Activated B cell treated with CpG ODN at 0.5 μM for 24 hours (primary cell): ENCODE measurements around the gene SYNE2. TPM values are rescaled to one million over a fixed set of nuclear protein-coding genes. Genes with fewer than 3 reads are reported as not detected.

Source experiments
- ATAC-seq: fragments of 200-7000 bp; cut with Tn5 transposase; one replicate; pipeline ENCODE4 v1.10.0; 2021; ENCODE audit warnings: low read depth, mild to moderate bottlenecking, moderate library complexity
- CTCF ChIA-PET: fragments of 350-600 bp; sonication (Branson Sonifier 250); formaldehyde crosslinking; loops from one replicate; lab custom pipeline; 2021; ENCODE audit warnings: antibody characterized with exemption; lab: Charles Lee
- POLR2A ChIA-PET: fragments of 350-600 bp; sonication (Branson Sonifier 250); formaldehyde crosslinking; loops from one replicate; lab custom pipeline; 2021; ENCODE audit warnings: antibody characterized with exemption; lab: Charles Lee
- DNase-seq: peaks from one replicate; pipeline ENCODE4 v3.0.0; 2022
- H3K27ac Mint-ChIP-seq: one replicate; pipeline ENCODE4 v1.8.0; 2020; ENCODE audit warnings: mixed read lengths
- H3K27me3 Mint-ChIP-seq: one replicate; pipeline ENCODE4 v1.8.0; 2021; ENCODE audit warnings: mixed read lengths
- H3K36me3 Mint-ChIP-seq: one replicate; pipeline ENCODE4 v1.8.0; 2021; ENCODE audit warnings: low read depth, mixed read lengths
- H3K4me1 Mint-ChIP-seq: one replicate; pipeline ENCODE4 v1.8.0; 2021; ENCODE audit warnings: mixed read lengths
- H3K4me3 Mint-ChIP-seq: one replicate; pipeline ENCODE4 v1.8.0; 2020; ENCODE audit warnings: mild to moderate bottlenecking, mixed read lengths
- H3K9me3 Mint-ChIP-seq: one replicate; pipeline ENCODE4 v1.8.0; 2020; ENCODE audit warnings: mixed read lengths
- intact Hi-C: fragments of 100-400 bp; cut with micrococcal nuclease; formaldehyde crosslinking; loops from one replicate; pipeline ENCODE4 v1.15.1; 2024
- total RNA-seq: library from RNA; stranded (reverse); gene quantifications from 2 replicates; pipeline ENCODE4 v1.2.3, GENCODE V29; 2022
- TF ChIP-seq, protein P1 (sequence below): fragments of 200-600 bp; IDR thresholded peaks from one replicate; pipeline ENCODE4 v1.8.0; 2022; ENCODE audit warnings: antibody characterized with exemption, mild to moderate bottlenecking

SYNE2 gene
- total RNA-seq, 1 donor from 2014 or later: 40.1 TPM

DNA sequence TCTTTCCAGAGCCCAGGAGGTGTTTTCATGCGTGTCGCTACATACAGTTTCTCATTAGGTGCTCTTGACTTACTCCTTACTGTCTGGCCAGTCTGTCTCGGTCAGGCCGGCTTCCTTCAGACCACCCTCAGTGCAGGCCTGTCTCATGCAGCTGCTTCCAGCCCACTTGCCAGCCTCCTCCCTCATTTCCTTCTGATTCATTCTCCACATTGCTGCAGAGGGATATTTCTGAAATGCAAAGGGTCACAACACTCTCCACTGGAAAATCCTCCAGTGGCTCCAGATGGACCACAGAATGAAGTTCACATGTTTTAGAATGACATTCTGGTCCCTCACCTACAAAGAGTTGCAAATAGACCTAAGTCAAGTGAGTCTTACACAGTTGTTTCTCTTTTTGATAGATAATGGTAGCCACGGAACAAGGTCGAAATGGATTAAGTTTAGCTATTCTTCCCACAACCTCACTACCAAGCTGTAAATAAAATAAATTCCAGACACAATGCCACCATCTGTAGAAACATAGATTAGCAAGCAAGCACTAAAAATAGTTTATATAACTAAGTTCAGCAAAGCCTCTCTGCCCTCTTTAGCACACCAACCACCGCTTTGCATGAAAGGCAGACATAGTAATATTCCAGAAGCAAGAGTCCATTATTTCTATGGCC is 294.5 kb downstream of the SYNE2 start:
- Mint-ChIP-seq H3K27me3 (no peaks in the 10 kb centered on the region), H3K36me3 (peaks cover 31% of the 10 kb centered on the region), H3K9me3 (no peaks in the 10 kb centered on the region), H3K4me3 (no peak overlapping the region), H3K4me1 (no peaks in the 10 kb centered on the region), H3K27ac (no peak overlapping the region)
- TF ChIP-seq, protein P1, sequence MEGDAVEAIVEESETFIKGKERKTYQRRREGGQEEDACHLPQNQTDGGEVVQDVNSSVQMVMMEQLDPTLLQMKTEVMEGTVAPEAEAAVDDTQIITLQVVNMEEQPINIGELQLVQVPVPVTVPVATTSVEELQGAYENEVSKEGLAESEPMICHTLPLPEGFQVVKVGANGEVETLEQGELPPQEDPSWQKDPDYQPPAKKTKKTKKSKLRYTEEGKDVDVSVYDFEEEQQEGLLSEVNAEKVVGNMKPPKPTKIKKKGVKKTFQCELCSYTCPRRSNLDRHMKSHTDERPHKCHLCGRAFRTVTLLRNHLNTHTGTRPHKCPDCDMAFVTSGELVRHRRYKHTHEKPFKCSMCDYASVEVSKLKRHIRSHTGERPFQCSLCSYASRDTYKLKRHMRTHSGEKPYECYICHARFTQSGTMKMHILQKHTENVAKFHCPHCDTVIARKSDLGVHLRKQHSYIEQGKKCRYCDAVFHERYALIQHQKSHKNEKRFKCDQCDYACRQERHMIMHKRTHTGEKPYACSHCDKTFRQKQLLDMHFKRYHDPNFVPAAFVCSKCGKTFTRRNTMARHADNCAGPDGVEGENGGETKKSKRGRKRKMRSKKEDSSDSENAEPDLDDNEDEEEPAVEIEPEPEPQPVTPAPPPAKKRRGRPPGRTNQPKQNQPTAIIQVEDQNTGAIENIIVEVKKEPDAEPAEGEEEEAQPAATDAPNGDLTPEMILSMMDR: no peak
- no peak for ATAC-seq
- intact Hi-C loops: no loop called here
- POLR2A ChIA-PET: no interaction called here
- CTCF ChIA-PET: no interaction called here
- DNase-seq: no peak

- ATAC-seq (no peak), DNase-seq (no peak)
- Mint-ChIP-seq H3K9me3 (no peaks in the 10 kb centered on the region), H3K27me3 (no peaks in the 10 kb centered on the region), H3K27ac (no peak overlapping the region), H3K4me1 (no peaks in the 10 kb centered on the region), H3K4me3 (no peak overlapping the region), H3K36me3 (peaks cover 30% of the 10 kb centered on the region)
- TF ChIP-seq, protein P1: no peak
- CTCF ChIA-PET: no interaction called here
- intact Hi-C loops: no loop called here
- POLR2A ChIA-PET: no interaction called here
These were observed 297.1 kb downstream of the SYNE2 start for GRCh38 chr14:64149921-64150320.

DNA sequence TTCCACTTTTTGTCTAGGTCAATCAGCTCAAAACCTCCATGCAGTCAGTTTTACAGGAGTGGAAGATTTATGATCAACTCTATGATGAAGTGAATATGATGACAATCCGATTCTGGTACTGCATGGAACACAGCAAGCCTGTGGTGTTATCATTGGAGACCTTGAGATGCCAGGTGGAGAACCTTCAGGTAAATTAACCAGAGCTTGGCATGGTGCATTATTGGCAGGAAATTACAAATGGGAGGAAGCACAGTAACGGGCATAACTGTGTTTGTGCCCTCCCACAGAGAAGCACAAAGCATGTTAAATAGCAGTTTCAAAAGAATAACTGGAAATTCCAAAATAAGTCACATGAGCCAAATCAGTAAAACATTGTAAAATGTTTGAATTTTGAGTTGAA is 305.8 kb downstream of the SYNE2 start:
- Mint-ChIP-seq H3K4me3 (no peak overlapping the region), H3K36me3 (peaks cover 20% of the 10 kb centered on the region), H3K9me3 (no peaks in the 10 kb centered on the region), H3K27me3 (no peaks in the 10 kb centered on the region), H3K4me1 (peaks cover 6% of the 10 kb centered on the region), H3K27ac (no peak overlapping the region)
- DNase-seq (no peak), ATAC-seq (no peak)
- ChIA-PET POLR2A (interaction anchor here (1.0 kb wide), 1 partner anchor 136 kb away, joined by 5 read pairs; no protein-coding TSS in a partner anchor), CTCF (interaction anchor here (1.2 to 2.8 kb wide), 6 partner anchors 11 to 358 kb away, joined by 3 to 51 read pairs (median 4); partner anchors contain the start of gene ESR2)
- intact Hi-C loops: loop anchor here (1.0 to 2.0 kb wide), 3 partner anchors 136 to 359 kb away; partner anchors contain the start of gene ESR2
- TF ChIP-seq, protein P1: no peak

DNA sequence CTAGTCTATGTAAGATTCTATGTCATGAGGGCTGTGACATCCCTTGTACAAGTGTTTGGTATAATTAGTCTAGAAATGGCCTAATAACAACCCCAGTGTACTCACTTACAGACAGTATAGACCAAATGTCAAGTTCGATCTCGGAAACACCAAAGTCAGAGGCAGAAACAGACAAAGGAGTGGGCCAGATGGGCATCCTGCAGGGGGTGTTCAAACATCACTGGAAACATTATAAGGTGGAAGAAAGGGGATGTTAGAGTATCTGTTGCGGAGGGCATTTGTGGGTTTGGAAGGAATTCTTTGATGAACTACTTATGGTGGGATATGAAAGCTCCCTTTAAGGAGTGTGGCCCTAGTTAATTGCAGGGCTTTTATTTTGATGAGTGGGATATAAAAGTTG is 306.8 kb downstream of the SYNE2 start:
- Mint-ChIP-seq H3K27ac (no peak overlapping the region), H3K4me3 (no peak overlapping the region), H3K9me3 (no peaks in the 10 kb centered on the region), H3K36me3 (peaks cover 20% of the 10 kb centered on the region), H3K27me3 (no peaks in the 10 kb centered on the region), H3K4me1 (peaks cover 6% of the 10 kb centered on the region)
- ChIA-PET CTCF (interaction anchor here (0.7 to 2.8 kb wide), 8 partner anchors 21 to 359 kb away, joined by 3 to 51 read pairs (median 4); partner anchors contain the start of gene ESR2), POLR2A (no interaction called here)
- TF ChIP-seq, protein P1: no peak
- intact Hi-C loops: loop anchor here (1.0 to 2.0 kb wide), 3 partner anchors 135 to 360 kb away; partner anchors contain the start of gene ESR2
- DNase-seq (no peak), ATAC-seq (peak; percentile 47)

DNA sequence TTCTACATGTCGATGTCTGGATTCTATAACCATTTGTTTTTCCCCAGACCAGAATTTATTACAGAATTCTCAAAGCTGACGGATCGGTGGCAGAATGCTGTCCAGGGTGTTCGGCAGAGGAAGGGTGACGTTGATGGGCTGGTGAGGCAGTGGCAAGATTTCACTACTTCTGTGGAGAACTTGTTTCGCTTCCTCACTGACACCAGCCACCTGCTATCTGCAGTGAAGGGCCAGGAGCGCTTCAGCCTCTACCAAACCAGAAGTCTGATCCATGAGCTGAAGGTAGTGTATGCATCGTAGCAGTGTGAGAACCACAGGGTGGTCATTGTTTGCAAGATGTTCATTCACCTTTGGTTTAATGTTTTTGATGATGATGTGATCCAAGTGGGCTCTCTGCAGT is 317.4 kb downstream of the SYNE2 start:
- Mint-ChIP-seq H3K4me1 (peaks cover 14% of the 10 kb centered on the region), H3K36me3 (peaks cover 21% of the 10 kb centered on the region), H3K4me3 (no peak overlapping the region), H3K27me3 (no peaks in the 10 kb centered on the region), H3K27ac (peak overlapping the region; percentile 59), H3K9me3 (no peaks in the 10 kb centered on the region)
- DNase-seq (no peak), ATAC-seq (peak; percentile 94)
- TF ChIP-seq, protein P1: no peak
- intact Hi-C loops: loop anchor here (2.0 kb wide), 1 partner anchor 65 kb away; no protein-coding TSS in a partner anchor
- CTCF ChIA-PET: interaction anchor here (1.1 to 1.5 kb wide), 3 partner anchors 12 to 124 kb away, joined by 3 to 7 read pairs (median 4); partner anchors contain the start of gene ESR2
- POLR2A ChIA-PET: interaction anchor here (0.9 to 1.9 kb wide), 5 partner anchors 25 to 124 kb away, joined by 3 to 7 read pairs (median 3); no protein-coding TSS in a partner anchor
